D721Med (cell line): ENCODE measurements around the gene APOL5.
"Not testable (repeated sequence)": the region's sequence is repeated elsewhere in the genome, so short reads cannot be mapped to it uniquely, and the experiment has no call there.

Source experiments
- DNase-seq: peaks from one replicate; pipeline ENCODE4 v3.0.0; 2011; ENCODE audit warnings: low spot score; ENCODE audit not compliant: insufficient read length
- FAIRE-seq: peaks from 2 replicates; lab custom pipeline; 2011; peaks lifted over from hg19 to GRCh38; lab: Jason Lieb, UNC
- TF ChIP-seq, protein P1 (sequence below): IDR thresholded peaks from 2 replicates; pipeline ENCODE4 v1.5.1; 2012; ENCODE audit warnings: mild to moderate bottlenecking, control low read depth; ENCODE audit not compliant: insufficient read depth; ENCODE audit errors: missing control alignments

APOL5 gene

GRCh38 chr22:35690001-35690400 lies 27.7 kb upstream of the APOL5 start:
- DNase-seq (no peak), FAIRE-seq (no peak)
- TF ChIP-seq, protein P1, sequence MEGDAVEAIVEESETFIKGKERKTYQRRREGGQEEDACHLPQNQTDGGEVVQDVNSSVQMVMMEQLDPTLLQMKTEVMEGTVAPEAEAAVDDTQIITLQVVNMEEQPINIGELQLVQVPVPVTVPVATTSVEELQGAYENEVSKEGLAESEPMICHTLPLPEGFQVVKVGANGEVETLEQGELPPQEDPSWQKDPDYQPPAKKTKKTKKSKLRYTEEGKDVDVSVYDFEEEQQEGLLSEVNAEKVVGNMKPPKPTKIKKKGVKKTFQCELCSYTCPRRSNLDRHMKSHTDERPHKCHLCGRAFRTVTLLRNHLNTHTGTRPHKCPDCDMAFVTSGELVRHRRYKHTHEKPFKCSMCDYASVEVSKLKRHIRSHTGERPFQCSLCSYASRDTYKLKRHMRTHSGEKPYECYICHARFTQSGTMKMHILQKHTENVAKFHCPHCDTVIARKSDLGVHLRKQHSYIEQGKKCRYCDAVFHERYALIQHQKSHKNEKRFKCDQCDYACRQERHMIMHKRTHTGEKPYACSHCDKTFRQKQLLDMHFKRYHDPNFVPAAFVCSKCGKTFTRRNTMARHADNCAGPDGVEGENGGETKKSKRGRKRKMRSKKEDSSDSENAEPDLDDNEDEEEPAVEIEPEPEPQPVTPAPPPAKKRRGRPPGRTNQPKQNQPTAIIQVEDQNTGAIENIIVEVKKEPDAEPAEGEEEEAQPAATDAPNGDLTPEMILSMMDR: no peak

- FAIRE-seq: no peak
- DNase-seq: no peak
- TF ChIP-seq, protein P1: no peak
These were observed 22.5 kb upstream of the APOL5 start for GRCh38 chr22:35695202-35695601.

- no peak for FAIRE-seq
- TF ChIP-seq, protein P1: no peak
- no peak for DNase-seq
These were observed 20.5 kb upstream of the APOL5 start for GRCh38 chr22:35697142-35697541.

DNA sequence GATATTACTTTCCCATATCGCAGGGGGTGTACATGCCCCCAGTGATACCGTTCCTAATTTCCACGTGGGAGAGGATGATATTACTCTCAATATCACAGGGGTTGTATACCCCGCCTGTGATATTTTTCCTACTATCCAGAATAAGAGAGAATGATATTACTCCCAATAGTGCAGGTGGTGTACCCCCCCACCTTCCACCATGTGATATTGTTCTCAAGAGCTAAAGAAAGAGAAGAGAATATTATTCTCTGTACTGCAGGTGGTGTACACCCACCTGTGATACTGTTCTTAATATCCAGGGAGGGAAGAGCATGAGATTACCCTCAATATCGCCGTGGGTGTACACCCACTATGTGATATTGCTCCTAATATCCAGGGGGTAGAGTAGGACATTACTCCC lies 17.8 kb upstream of the APOL5 start:
- not testable (repeated sequence) for FAIRE-seq, DNase-seq

- DNase-seq (no peak), FAIRE-seq (no peak)
- TF ChIP-seq, protein P1: no peak
These were observed 13.6 kb upstream of the APOL5 start for GRCh38 chr22:35703861-35704584.

GRCh38 chr22:35705141-35705540 lies 12.5 kb upstream of the APOL5 start:
- DNase-seq: no peak
- no peak for FAIRE-seq
- TF ChIP-seq, protein P1: no peak

DNA sequence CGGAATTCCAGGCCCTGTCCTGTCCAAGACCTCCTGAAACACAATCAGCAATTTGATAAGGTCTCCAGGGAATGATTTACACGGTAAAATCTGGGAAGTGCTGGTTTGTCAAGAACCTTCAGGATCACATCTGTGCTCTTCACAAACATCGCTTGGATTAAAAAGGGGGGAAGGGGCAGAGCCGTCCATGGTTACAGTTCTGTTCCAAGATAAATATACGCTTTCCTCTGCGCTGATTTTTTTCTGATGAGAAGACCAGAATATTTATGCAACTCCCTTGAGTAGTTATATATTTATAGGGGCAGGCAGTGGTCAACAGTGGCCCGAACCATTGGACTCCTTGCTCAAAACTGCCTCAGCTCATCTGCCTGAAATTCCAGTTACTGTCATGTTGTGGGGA lies 9.2 kb upstream of the APOL5 start:
- DNase-seq (no peak), FAIRE-seq (no peak)
- TF ChIP-seq, protein P1: no peak
